AG20443 (cell line): ENCODE data around the gene MRNIP.

ENCODE experiments used
- DNase-seq: peaks from one replicate; pipeline ENCODE4 v3.0.0; 2012; ENCODE audit warnings: low spot score, mixed read lengths

Gene MRNIP

GRCh38 chr5:179887802-179888201 lies 29.2 kb upstream of the MRNIP start:
- DNase-seq, result no peak

DNA sequence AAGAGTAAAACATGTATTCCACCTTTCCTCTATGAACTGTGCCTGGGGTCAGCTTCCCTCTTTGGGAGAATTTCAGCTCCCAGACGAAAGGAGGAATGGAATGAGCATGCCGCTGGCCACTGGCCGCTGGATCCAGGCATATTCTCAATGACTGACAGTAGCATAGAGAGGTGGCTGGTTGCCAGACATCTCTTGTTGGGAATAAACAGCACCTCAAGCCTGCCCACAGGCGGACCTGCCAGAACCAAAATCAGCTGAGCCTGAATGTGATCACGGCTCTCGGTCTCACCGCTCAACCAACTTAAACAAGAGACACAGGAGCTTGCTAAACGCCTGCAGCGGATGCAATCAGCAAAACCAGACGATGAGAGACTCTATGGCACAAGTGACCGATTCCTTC lies 28.5 kb upstream of the MRNIP start:
- DNase-seq, result no peak

DNA sequence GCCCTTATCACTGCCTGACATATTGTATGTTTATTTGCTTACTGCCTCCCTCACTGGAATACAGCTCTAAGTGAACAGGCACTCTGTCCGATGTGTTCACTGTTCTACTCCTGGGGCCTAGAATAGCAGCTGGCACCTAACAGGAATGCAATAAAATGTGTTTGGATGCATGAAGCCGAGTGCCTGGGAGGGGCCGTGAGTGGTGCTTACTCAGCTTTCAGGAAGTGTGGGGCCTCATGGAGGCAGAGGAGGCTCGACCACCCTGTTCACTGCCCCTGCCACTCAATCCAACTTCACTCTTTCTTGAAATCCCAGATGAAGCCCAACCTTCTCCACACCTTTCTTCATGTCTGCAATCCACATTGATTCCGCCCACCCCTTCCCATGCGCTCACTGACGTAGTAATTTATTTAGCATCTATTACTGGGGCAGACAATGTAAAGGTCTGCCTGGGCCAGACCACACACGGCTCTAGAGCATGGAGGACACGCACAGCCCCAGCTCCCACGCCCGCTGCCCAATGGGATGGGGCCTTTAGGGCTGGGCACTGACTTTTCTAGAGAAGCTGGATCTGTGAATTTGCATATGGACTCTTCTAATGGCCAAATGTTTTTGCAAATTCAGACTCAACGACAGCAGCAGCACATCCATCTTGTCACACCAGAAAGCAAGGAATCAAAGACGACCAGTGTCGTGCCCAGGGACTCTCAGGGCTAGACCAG lies 27.7 kb upstream of the MRNIP start:
- DNase-seq, result no peak

- no peak for DNase-seq
Measured at GRCh38 chr5:179885491-179886090, 27.0 kb upstream of the MRNIP start.

DNA sequence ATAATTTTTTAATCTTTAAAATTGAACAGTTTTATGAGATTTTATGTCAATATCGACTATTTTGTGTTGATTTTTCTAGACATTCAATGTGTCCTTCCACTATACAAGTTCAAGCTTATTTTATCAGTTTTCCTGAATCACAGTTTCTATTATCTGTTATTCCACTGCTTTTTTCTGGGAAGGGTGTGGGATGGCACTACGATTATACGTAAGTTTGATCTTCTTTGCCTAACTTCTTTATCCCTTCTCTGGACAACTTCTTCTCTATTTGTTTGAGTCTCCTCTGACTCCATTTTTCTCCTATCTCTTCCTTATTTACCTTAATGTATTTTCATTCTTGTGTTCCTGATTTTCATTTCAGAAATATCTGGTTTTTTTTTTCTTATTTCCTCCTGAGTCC lies 24.5 kb upstream of the MRNIP start:
- DNase-seq, result no peak

GRCh38 chr5:179882338-179882737 lies 23.7 kb upstream of the MRNIP start:
- DNase-seq, result no peak

- DNase-seq, result no peak
Measured at GRCh38 chr5:179880848-179881590, 22.4 kb upstream of the MRNIP start.

DNA sequence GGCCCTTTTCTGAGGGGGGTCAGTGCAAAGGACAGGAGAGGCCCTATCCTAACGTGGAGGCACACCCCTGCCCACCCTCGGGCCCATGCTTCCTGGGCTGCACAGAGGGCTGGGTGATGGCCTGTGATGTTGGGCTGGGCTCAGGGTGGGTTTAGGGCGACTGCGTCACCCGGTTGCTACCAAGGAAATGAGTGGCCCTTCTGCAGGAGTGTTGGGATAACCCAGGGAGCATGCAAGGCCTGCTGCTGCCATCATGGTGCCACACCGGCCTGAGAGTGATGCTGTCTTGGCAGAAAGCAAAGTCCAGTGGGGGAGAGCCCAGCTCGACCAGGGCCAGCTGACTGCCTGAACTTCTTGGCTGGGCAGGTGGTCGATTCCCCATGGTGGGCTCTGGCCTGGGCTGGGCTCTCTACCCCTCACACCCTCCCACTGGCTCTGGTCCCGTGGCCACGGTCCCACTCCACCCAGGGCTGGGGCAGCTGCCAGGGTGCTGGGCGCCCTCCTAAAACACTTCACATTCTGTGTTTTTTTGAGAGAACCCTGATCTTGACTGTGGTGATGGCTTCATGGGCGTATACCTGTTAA lies 21.5 kb upstream of the MRNIP start:
- no peak for DNase-seq

- DNase-seq, result no peak
Measured at GRCh38 chr5:179879690-179880010, 21.0 kb upstream of the MRNIP start.

GRCh38 chr5:179879003-179879689 lies 20.5 kb upstream of the MRNIP start:
- no peak for DNase-seq

DNA sequence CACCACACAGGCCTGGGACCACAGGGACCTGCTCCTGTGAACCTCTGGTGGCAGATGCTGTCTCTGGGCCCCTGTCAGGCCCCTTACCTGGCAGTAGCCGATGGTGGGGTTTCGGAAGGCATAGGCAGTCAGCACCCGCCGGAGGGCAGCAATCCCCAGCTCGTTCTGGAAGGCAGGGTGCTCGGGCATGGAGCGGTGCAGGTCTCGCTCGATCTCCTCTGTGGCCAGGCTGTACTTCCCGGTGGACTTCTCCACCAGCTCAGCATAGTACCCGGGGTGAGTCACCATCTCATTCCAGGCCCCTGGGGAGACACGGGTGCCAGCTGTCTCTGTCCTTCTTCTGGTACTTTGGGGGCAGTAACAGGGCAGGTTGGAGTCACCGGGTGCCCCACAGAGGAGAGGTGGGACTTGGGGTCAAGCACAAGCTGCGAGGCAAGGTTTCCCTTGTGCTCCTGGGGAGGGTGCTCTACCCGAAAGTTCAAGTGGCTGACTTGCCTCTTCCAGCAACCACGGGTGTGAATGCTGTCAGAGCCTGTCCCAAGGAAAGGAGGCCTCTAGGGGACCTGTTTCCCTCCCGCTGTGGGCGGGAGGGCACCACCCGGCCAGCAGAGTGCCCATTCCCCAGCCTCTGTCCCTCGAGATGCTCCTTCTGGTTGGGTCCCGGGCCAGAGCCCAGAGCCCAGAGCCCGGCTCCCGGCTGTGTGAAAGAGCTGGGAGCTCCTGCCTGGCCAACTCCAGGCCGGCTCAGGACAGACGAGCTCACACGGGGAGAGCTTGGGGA lies 19.8 kb upstream of the MRNIP start:
- no peak for DNase-seq

DNA sequence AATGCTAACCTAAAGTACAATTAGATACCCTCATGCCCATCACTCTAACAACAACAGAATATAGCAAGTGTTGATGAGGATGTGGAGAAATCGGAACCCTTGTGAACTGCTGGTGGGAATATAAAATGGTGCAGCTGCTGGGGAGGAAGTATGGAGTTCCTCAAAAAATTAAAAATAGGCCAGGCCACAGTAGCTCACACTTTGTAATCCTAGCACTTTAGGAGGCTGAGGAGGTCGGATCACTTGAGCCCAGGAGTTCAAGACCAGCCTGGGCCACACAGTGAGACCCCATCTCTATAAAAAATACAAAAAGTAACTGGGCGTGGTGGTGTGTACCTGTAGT lies 18.0 kb upstream of the MRNIP start:
- DNase-seq, result no peak

GRCh38 chr5:179875741-179876609 lies 17.4 kb upstream of the MRNIP start:
- no peak for DNase-seq

DNA sequence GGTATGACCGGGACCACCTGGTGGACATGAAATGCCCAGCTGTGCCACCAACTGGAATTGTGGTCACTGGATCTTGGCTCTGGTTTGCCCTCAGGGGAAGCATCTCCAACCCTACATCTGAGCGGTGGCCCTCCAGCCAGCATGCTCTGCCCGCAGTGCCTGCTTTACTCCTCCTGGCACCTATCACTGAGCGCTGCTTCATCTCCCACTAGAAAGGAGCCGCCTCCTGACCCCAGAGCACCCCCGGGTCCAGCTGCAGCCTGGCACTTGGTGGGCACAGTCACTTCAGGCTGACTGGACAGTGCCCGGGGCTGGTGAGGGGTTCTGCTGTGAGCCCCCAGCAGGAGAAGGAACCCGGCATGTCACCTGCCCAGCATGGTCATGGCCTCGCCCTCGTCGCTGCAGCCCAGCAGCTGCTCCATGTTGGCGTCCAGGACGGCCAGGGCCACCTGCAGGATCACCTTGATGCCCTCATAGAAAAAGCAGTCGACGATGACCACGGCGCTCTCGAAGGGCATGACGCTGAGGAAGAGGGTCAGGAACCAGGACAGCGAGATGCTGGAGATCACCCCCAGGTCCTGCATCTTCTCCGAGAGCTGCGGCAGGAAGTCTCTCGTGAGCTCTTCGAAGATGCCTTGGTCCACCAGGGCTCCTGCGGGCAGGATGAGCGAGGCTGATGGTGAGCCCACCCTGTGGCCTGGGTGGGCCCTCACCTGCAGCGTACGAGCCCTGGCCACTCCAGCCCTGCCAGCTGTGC lies 16.1 kb upstream of the MRNIP start:
- no peak for DNase-seq

- DNase-seq, result no peak
Measured at GRCh38 chr5:179874136-179874535, 15.5 kb upstream of the MRNIP start.

- DNase-seq, result no peak
Measured at GRCh38 chr5:179873588-179874110, 15.0 kb upstream of the MRNIP start.

DNA sequence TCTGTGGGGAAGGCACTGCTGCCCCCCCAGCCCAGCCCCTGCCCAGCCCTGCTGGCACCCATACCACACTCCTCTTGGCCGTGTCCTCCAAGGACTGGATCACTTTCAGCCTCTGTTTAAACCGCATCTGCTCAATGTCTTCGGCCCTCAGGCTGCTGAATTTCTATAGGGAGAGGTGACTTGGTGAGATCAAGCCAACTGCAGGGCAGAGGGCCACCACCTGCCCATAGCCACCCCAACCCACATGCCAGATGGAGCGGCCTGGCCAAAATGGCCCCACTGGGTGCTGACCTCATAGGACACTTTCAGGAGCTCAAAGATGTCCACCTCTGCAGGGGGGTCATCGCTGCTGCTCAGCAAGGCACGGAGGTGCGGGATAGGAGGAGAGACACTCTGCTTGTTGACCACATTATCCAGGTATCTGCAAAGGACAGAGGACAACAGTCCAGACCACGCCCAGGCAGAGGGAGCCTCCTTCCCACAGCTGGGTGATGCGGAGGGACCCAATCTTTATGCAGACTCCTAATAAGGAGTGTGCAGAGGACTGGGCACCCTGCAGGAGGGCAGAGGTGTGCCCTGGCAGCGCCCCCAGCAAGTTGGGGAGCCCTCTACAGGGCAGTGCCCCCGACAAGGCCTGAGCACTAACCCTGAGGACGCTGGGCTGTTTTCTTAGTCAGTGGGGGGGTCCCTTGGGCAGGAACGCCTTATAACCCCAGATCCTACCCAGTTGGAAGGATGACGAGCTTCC lies 14.4 kb upstream of the MRNIP start:
- DNase-seq, result no peak

- DNase-seq, result no peak
Measured at GRCh38 chr5:179872055-179872827, 13.6 kb upstream of the MRNIP start.
